ENCODE results near the gene SMYD3.

SMYD3 gene

DNA sequence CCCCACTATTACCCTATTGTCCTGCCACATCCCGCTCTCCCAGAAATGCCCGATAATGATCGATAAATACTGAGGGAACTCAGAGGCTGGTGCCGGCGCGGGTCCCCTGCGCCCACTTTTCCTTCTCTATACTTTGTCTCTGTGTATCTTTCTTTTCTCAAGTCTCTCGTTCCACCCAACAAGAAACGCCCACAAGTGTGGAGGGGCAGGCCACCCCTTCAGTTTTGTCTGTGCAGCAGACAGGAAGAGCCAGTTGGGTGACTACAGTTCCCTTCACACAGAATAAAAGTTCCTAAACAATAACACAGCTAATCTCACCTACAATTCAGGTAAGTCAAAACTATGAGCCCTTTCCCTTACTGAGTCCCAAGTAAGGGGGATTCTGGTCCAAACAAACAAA lies 423.7 kb downstream of the SMYD3 start:
- FAIRE-seq (no peak), DNase-seq (ENCODE audit: insufficient read length, low spot score) (no peak)
- no peak for TF ChIP-seq CTCF (IDR thresholded peaks at IDR 0.05; ENCODE audit: insufficient read depth, missing control alignments)

- no peak for TF ChIP-seq CTCF (IDR thresholded peaks at IDR 0.05; ENCODE audit: insufficient read depth, missing control alignments)
- DNase-seq (ENCODE audit: insufficient read length, low spot score) (no peak), FAIRE-seq (no peak)
Measured at GRCh38 chr1:246081856-246082668, 425.0 kb downstream of the SMYD3 start.

GRCh38 chr1:246081138-246081702 lies 425.9 kb downstream of the SMYD3 start:
- FAIRE-seq (no peak), DNase-seq (ENCODE audit: insufficient read length, low spot score) (no peak)
- TF ChIP-seq CTCF (IDR thresholded peaks at IDR 0.05; ENCODE audit: insufficient read depth, missing control alignments), result no peak

- DNase-seq (ENCODE audit: insufficient read length, low spot score) (no peak), FAIRE-seq (no peak)
- no peak for TF ChIP-seq CTCF (IDR thresholded peaks at IDR 0.05; ENCODE audit: insufficient read depth, missing control alignments)
Measured at GRCh38 chr1:246080031-246080430, 427.0 kb downstream of the SMYD3 start.

GRCh38 chr1:246078888-246079252 lies 428.2 kb downstream of the SMYD3 start:
- DNase-seq (ENCODE audit: insufficient read length, low spot score) (no peak), FAIRE-seq (no peak)
- TF ChIP-seq CTCF (IDR thresholded peaks at IDR 0.05; ENCODE audit: insufficient read depth, missing control alignments), result no peak

DNA sequence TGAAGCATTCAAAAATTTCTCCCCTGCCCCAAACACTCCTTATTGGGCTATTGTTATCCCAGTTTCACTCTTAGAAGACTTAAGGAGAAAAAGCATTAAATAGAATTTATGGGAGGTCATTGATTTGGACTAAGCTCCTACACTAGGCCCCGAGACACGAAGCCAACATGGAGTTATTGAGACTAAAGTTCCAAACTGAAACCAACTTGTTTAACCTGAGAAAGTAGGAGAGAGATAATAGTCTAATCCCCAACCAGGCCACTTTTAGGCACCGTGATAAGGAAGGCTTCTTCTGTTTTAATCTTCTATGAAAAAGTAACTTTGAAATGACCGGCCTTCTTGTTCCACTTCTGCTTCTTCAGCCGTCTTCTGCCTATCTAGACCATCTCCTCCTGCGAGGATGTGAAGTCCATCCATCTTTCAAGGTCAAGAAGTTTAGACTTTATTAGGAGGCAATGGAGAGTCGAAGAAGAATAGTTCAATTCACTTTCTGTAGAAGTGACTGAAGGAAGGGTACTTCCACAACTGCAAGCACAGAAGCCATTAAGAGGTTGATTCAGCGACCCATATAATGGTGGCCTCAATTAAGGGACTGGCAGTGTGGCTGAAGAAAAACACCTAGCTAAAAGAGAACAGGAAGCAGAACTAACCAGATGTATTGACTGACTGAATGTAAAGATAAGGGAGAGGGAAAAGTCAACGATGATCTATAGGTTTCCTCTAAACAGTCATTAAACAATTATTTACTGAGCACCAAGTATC lies 428.8 kb downstream of the SMYD3 start:
- TF ChIP-seq CTCF (IDR thresholded peaks at IDR 0.05; ENCODE audit: insufficient read depth, missing control alignments), result no peak
- FAIRE-seq, result no peak
- DNase-seq (ENCODE audit: insufficient read length, low spot score), result no peak
